SK-N-MC (cell line): ENCODE results near the gene SYNPO2.

ENCODE experiments used
- EZH2 ChIP-seq: fragments of 200-600 bp; sonication (generic); IDR thresholded peaks from one replicate; pipeline ENCODE4 v1.6.1; 2017; ENCODE audit warnings: antibody characterized with exemption
- POLR2AphosphoS5 ChIP-seq: IDR thresholded peaks from 2 replicates; pipeline ENCODE4 v1.6.1; 2012; ENCODE audit warnings: mild to moderate bottlenecking, low read depth, low read length, borderline replicate concordance

- TF ChIP-seq POLR2AphosphoS5 (no peak), EZH2 (no peak)
Measured at GRCh38 chr4:118879409-118879808, 9.2 kb upstream of the SYNPO2 start.
